SJCRH30 (cell line): ENCODE measurements around the gene BMP7. TPM values are rescaled to one million over a fixed set of nuclear protein-coding genes. Genes with fewer than 3 reads are reported as not detected.
A peak's percentile ranks its signal among the peaks of the same experiment; 100 is the strongest.

Experiments used
- DNase-seq, 2 experiments: peaks; one replicate each; pipeline ENCODE4 v3.0.0-alpha.2; 2015 to 2020
- H3K27ac ChIP-seq: fragments of 250-450 bp; sonication (Bioruptor Pico); 2 replicates; pipeline ENCODE4 v1.5.1; 2020; ENCODE audit warnings: mild to moderate bottlenecking, moderate library complexity
- H3K27me3 ChIP-seq: fragments of 250-450 bp; sonication (Bioruptor Pico); 2 replicates; pipeline ENCODE4 v1.5.1; 2020; ENCODE audit warnings: mild to moderate bottlenecking, moderate library complexity
- H3K36me3 ChIP-seq: fragments of 250-450 bp; sonication (Bioruptor Pico); 2 replicates; pipeline ENCODE4 v1.5.1; 2020; ENCODE audit warnings: mild to moderate bottlenecking, moderate library complexity
- H3K4me1 ChIP-seq: fragments of 250-450 bp; sonication (Bioruptor Pico); 2 replicates; pipeline ENCODE4 v1.5.1; 2020; ENCODE audit warnings: mild to moderate bottlenecking, moderate library complexity
- H3K4me3 ChIP-seq: fragments of 250-450 bp; sonication (Bioruptor Pico); 2 replicates; pipeline ENCODE4 v1.5.1; 2020; ENCODE audit warnings: mild to moderate bottlenecking, moderate library complexity
- H3K9me3 ChIP-seq: fragments of 250-450 bp; sonication (Bioruptor Pico); replicated peaks from 2 replicates; pipeline ENCODE4 v1.5.1; 2020; ENCODE audit warnings: mild to moderate bottlenecking, moderate library complexity
- total RNA-seq: library from RNA; depleted of rRNA; stranded (reverse); fragments of >200 nt; shearing (Covaris generic); gene quantifications from 2 replicates; pipeline ENCODE4 v1.2.3, GENCODE V29; 2014

BMP7 gene
- total RNA-seq, 1 experiment from 2014 or later, result 15.6 TPM

DNA sequence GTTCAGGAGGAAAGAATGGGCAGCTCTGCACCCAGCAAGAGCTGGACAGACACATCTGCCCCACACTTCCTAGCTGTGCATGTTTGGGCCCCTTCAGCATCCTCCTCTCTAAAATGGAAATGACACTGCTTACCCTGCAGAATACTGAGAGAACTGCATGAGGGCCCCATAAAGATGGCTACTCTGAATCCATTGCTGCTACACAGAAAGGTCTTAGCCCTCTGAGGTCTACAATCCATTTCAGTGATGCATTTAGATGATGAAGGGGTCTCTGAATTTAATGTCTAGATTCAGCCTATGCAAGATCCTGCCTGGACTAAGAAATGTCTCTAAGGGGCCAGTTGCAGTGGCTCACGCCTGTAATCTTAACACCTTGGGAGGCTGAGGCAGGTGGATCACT is 11.3 kb downstream of the BMP7 start:
- H3K4me1 ChIP-seq, result peaks cover 53% of the 10 kb centered on the region
- no peaks in the 10 kb centered on the region for H3K9me3 ChIP-seq
- no peaks in the 10 kb centered on the region for H3K36me3 ChIP-seq
- H3K27me3 ChIP-seq, result no peaks in the 10 kb centered on the region
- no peak overlapping the region for H3K27ac ChIP-seq
- DNase-seq, result no peak
- no peak overlapping the region for H3K4me3 ChIP-seq

DNA sequence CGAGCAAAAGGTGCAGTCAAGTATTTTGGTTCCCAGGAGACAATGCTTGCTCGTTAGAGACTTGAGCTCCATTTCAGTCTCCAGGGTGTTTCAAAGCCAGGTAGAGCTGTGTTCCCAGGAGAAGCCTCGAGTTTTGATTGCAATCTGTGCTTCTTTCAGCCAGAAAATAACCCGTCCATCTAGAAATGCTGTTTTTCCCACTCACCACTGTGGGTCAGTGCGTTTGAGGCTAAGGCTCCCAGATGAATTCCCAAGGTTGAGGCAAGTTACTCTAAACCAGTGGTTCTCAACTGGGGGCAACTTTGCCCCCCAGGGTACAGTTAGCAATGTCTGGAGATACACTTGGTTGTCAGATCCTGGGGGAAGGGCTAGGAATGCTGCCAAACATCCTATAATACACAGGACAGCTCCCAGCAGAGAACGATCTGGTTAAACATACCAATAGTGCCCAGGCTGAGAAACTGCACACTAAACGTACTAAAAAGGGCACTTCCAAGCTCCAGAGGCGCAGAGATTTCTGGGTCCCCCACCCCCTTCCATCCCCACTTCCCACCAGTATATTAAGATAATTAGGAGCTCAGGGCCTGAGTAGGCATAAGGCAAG is 13.8 kb downstream of the BMP7 start:
- Histone ChIP-seq H3K9me3 (no peaks in the 10 kb centered on the region), H3K27ac (no peak overlapping the region), H3K27me3 (no peaks in the 10 kb centered on the region), H3K4me1 (peaks cover 28% of the 10 kb centered on the region), H3K4me3 (no peak overlapping the region), H3K36me3 (no peaks in the 10 kb centered on the region)
- DNase-seq, result no peak

DNA sequence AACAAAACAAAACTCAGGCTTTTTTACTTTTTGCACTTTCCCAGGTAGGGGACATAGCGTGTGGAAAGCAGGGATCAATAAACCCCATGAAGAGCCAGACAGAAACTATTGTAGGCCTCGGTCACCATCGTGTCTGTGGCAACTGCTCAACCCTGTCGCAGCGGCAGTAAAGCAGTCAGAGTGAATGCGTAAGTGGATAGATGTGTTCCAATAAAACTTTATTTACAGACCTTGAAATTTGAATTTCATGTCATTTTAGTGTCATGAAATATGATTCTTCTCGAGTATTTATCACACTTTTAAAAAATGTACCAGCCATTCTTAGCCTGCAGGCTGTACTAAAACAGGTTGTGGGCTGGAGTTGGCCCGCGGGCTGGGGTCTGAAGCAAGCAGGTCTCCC is 14.5 kb downstream of the BMP7 start:
- peak overlapping the region; percentile 76 for H3K27ac ChIP-seq
- H3K4me3 ChIP-seq, result no peak overlapping the region
- no peaks in the 10 kb centered on the region for H3K36me3 ChIP-seq
- DNase-seq, result no peak
- H3K4me1 ChIP-seq, result peaks cover 28% of the 10 kb centered on the region
- no peaks in the 10 kb centered on the region for H3K27me3 ChIP-seq
- no peaks in the 10 kb centered on the region for H3K9me3 ChIP-seq

DNA sequence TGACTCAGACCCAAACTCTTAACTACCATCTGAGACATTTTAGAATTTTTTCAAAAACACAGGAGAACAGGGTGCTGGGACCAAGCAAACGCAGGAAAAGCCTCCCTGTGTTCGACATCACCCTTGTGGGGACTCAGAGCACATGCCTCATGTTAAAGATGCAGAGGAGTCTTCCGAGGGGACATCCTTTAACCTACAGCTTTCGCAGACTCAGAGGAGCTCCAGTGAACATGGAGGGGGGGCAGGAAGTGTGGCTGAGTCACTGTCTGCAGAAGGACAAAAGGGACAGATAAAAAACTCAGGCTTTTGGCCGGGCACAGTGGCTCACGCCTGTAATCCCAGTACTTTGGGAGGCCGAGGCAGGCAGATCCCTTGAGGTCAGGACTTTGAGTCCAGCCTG is 15.1 kb downstream of the BMP7 start:
- H3K4me1 ChIP-seq, result peaks cover 28% of the 10 kb centered on the region
- H3K36me3 ChIP-seq, result no peaks in the 10 kb centered on the region
- DNase-seq, result peak; percentile 75 to 78
- H3K27me3 ChIP-seq, result no peaks in the 10 kb centered on the region
- H3K27ac ChIP-seq, result peak overlapping the region; percentile 76
- no peaks in the 10 kb centered on the region for H3K9me3 ChIP-seq
- peak overlapping the region; percentile 51 for H3K4me3 ChIP-seq

DNA sequence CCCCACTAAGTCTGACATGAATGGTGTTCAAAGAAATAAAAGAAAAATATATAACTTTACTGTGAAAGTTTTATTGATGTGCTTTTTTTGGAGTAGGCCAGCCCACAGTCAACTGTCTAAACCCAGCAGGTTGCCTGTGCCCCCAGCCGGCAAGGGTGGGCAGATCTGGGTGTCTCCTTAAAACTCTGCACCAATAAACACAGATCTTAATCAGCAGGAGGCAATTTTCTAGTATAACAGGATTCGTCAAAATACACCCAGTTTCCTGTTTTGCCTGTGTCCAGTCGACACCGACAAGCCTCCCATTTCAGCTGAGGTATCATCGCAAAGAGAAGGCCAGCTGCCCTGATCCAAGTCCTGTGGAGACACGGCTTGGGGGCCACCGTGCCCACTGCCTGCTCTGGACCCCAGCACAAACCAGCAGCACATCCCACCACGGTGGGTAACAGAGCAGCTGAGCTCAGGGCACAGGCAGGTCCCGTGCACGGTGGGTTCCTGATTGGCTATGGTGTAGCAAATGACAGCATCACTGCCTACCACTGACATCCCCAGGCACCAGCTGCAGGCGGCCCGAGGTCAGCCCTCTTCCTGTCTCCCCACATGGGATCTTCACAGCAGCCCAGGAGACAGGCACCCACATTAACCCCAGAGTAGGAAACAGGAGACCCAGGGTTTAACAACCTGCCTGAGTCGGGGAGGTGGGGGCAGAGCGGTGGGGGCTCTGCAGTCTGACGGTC is 15.7 kb downstream of the BMP7 start:
- no peaks in the 10 kb centered on the region for H3K36me3 ChIP-seq
- H3K9me3 ChIP-seq, result no peaks in the 10 kb centered on the region
- peak overlapping the region; percentile 76 for H3K27ac ChIP-seq
- no peaks in the 10 kb centered on the region for H3K27me3 ChIP-seq
- H3K4me1 ChIP-seq, result peaks cover 28% of the 10 kb centered on the region
- DNase-seq, result peak; percentile 96
- H3K4me3 ChIP-seq, result peak overlapping the region; percentile 51

DNA sequence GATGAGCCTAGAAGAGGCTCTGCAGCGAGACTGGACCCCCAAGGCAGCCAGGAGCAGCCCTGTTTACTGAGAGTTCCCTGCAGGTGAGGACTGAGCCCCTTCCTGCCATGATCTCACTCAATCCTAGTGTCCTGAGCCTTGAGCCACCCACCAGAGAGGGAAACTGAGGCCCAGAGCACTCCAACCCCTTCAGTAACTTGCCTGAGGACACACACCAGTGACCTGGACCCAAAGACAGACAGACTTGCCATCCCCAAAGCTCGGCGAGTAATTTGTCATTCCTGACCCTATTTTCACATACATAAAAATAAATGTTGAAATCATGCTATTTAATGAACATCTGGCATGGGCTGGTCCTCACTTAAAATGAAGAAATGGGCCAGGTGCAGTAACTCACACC is 16.7 kb downstream of the BMP7 start:
- peaks cover 28% of the 10 kb centered on the region for H3K4me1 ChIP-seq
- no peaks in the 10 kb centered on the region for H3K36me3 ChIP-seq
- no peak overlapping the region for H3K27ac ChIP-seq
- no peak for DNase-seq
- H3K4me3 ChIP-seq, result no peak overlapping the region
- H3K9me3 ChIP-seq, result no peaks in the 10 kb centered on the region
- H3K27me3 ChIP-seq, result no peaks in the 10 kb centered on the region

DNA sequence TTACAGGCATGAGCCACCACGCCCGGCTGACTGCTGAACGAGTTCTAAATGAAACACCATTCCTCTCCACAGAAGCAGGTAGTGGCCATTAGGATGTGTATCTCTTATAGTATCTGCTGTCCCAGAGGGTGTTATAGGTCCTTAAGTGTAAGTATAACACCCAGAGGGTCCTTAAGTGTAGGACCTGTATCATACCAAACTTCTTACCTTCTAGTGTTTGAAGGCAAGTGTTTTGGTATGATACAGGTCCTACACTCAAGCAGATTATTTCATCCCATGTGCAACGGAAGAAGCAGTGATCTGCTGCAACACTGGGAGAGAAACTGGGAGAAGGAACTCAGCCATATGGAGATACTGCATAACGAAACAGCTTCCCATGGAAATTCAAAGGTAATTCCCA is 17.4 kb downstream of the BMP7 start:
- H3K27me3 ChIP-seq, result no peaks in the 10 kb centered on the region
- H3K4me1 ChIP-seq, result peaks cover 28% of the 10 kb centered on the region
- H3K27ac ChIP-seq, result no peak overlapping the region
- no peak overlapping the region for H3K4me3 ChIP-seq
- DNase-seq, result no peak
- H3K9me3 ChIP-seq, result no peaks in the 10 kb centered on the region
- no peaks in the 10 kb centered on the region for H3K36me3 ChIP-seq

DNA sequence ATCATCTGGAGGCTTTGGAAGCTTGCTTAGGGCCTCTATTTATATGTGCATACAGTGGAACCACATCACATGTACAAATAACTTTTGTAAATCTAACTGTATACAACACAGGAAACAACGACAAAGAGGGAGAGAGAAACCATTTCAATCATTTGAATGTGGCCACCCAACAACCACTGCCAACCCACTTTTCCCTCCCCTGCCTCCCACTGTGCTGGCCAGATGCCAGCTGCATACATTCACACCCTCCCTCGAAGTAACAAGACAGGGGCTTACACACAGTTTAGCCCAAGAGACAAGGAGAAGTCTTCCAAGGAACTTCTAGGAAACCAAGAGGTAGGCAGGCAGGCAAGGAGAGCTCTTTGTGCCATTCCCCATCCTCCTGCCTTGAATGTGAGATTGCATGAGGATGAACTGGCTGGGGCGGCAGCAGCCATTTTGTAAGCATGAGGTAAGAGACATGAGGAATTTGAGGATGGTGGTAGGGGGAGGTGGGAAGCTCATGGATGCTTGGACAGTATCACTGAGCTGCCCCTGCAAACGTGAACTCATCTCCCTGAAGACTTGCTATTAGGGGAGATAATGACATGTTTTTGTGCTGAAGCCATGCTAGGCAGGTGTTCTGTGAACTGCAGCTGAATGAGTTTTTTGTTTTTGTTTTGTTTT is 18.2 kb downstream of the BMP7 start:
- H3K27me3 ChIP-seq, result no peaks in the 10 kb centered on the region
- H3K36me3 ChIP-seq, result no peaks in the 10 kb centered on the region
- no peak overlapping the region for H3K27ac ChIP-seq
- no peak for DNase-seq
- peaks cover 28% of the 10 kb centered on the region for H3K4me1 ChIP-seq
- no peaks in the 10 kb centered on the region for H3K9me3 ChIP-seq
- no peak overlapping the region for H3K4me3 ChIP-seq

DNA sequence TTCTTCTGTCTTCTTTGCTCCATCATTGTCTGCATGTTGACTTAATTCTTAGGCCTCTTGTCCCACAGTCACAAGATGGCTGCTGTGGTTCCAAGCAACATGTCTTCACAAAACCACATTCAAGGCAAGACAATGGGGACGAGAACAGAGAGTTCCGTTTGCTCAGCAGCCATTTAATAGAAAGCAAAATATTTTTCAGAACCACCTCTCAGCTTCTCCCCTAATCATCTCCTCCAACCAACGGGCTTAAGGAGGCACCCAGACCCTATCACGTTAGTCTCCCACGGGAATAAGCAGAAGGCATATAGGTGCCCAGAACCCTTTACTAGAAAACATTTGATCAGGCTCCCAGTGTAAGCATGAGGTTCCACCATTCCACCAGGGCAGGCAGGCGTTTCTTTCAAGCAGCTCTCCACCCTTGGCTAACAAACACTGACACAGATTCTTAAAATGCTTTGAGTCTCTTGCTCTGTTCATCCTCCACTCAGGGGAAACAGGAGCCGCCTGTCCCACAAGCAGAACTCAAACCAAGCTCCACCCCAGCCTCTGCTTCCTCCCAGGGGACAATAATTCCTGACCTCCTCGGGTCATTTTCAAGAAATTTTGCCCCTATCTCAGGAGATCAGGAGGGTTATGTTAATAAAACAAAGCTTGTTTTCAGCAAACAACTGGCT is 19.0 kb downstream of the BMP7 start:
- no peaks in the 10 kb centered on the region for H3K27me3 ChIP-seq
- H3K27ac ChIP-seq, result no peak overlapping the region
- no peaks in the 10 kb centered on the region for H3K36me3 ChIP-seq
- no peak for DNase-seq
- H3K4me1 ChIP-seq, result peaks cover 20% of the 10 kb centered on the region
- no peak overlapping the region for H3K4me3 ChIP-seq
- no peaks in the 10 kb centered on the region for H3K9me3 ChIP-seq

DNA sequence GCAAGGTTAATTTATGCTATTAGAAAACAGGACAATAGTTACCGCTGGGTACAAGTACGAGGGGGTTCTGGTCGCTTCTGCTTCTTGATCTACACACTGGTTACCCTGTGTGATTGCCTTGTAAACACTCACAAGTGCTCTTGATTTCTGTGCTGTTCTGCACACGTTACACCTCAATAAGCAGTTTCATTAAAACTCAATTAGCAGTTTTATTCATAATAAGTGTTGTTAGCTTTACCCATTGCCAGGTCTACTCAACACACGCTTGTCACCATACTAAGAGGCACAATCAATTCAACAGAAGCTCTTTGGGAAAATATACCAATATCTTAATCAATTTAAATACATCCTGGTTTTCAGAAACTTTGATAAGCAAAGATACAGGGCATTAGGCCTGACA is 20.4 kb downstream of the BMP7 start:
- no peaks in the 10 kb centered on the region for H3K9me3 ChIP-seq
- H3K4me1 ChIP-seq, result peaks cover 21% of the 10 kb centered on the region
- H3K27me3 ChIP-seq, result no peaks in the 10 kb centered on the region
- no peak for DNase-seq
- no peak overlapping the region for H3K4me3 ChIP-seq
- H3K36me3 ChIP-seq, result no peaks in the 10 kb centered on the region
- no peak overlapping the region for H3K27ac ChIP-seq

DNA sequence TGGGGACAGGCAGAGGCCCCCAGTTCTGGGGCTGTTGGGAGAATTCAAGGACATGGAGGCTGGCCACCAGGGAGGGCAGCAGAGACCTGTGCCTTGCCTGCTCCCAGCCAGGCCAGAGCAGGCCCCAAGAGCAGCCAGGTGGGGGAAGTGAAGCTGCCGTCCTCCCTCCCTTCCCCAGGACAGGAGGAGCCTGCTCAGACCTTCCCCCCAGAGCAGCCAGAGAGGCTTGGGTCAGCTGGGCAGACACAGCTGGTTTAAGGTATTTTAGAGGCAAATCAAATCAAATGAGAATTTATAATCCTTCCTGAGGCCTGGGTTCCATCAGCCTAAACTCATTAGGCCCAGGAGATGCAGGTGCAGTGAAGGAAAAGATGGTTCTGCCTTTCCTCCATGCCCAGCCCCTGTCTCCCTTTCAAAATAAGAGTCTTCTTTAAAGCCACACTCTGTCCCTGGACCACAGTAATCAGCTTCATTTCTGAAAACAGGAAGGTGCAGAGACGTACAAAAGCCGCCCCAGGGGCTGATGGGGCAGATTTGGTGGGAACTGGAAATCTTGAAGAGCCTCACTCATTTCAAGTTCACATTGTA is 21.7 kb downstream of the BMP7 start:
- H3K27ac ChIP-seq, result no peak overlapping the region
- no peak overlapping the region for H3K4me3 ChIP-seq
- H3K9me3 ChIP-seq, result peaks cover 5% of the 10 kb centered on the region
- H3K27me3 ChIP-seq, result no peaks in the 10 kb centered on the region
- DNase-seq, result no peak
- no peaks in the 10 kb centered on the region for H3K36me3 ChIP-seq
- peaks cover 16% of the 10 kb centered on the region for H3K4me1 ChIP-seq

DNA sequence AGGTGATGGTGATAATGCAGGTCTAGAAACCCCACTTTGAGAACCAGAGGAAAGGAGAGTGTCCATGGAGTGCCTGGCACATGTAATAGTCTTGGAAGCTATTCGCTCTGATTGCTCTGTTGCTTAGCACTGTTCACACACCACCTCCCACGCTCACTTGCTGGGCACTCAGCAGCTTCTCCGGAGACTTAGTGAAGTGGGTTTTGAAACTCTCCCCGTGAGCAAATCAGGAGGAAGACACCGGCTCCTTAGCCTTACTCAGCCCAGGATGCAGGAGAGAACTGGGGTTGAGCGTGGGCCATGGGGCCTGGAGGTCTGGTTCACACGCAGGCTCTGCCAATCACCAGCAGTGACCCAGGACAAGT is 22.2 kb downstream of the BMP7 start:
- H3K4me3 ChIP-seq, result no peak overlapping the region
- peaks cover 16% of the 10 kb centered on the region for H3K4me1 ChIP-seq
- H3K27ac ChIP-seq, result no peak overlapping the region
- no peak for DNase-seq
- H3K36me3 ChIP-seq, result no peaks in the 10 kb centered on the region
- H3K27me3 ChIP-seq, result no peaks in the 10 kb centered on the region
- peaks cover 5% of the 10 kb centered on the region for H3K9me3 ChIP-seq

DNA sequence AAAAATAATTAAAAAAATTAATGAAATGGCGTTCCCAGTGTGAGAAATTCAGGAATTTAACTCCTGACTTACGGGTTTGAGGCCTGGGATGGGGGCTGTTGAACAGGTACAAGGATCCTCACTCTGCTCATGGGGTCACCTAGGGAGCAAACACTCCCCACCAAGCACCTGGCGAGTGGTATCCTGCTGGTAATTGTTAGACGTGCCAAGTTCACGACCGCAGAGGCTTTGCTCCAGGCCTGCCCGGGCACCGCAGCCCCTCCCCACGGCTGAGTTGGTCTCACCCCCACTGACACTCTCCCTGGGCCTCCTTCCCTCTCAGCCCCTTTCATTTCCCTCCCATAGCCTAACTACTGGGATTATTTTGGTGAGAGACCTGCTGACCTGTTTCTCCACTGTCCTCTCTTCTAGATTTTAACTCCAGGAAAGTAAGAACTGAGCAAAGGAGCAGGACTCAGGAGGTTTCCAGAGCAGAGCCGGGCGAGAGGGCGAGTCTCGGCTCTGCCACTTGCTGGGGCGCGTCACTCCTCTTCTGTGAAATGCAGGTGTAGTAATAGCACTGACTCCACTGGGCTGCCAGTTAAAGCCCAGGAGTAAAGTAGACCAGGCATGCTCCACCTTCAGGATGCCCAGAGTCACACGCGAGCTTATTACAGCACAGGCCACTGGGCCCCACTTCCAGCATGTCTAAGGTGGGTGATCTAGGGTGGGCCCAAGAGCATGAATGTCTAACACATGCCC is 22.8 kb downstream of the BMP7 start:
- Histone ChIP-seq H3K4me1 (peaks cover 16% of the 10 kb centered on the region), H3K9me3 (peaks cover 5% of the 10 kb centered on the region), H3K27me3 (no peaks in the 10 kb centered on the region), H3K4me3 (no peak overlapping the region), H3K36me3 (no peaks in the 10 kb centered on the region), H3K27ac (no peak overlapping the region)
- no peak for DNase-seq

DNA sequence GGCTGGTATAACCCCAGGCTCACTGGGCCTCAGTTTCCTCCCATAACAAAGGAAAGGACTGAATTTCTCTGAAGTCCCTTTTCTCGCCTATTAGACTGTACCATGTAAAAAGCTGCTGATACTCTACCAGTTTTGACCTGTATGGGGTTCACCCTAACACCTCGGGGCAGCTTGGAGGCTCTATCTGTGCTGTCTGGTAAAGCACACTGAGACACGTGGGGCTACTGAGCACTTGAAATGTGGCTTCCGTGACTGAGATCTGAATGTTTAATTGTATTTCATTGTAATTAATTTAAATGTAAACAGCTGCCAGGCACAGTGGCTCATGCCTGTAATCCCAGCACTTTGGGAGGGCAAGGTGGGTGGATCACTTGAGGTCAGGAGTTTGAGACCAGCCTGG is 24.0 kb downstream of the BMP7 start:
- H3K27me3 ChIP-seq, result no peaks in the 10 kb centered on the region
- H3K36me3 ChIP-seq, result no peaks in the 10 kb centered on the region
- H3K27ac ChIP-seq, result no peak overlapping the region
- H3K9me3 ChIP-seq, result peaks cover 10% of the 10 kb centered on the region
- peaks cover 16% of the 10 kb centered on the region for H3K4me1 ChIP-seq
- no peak for DNase-seq
- H3K4me3 ChIP-seq, result no peak overlapping the region
